HG03558 (cell line): ENCODE data around the gene UTRN.

Source experiments
- ATAC-seq: cut with Tn5 transposase; IDR thresholded peaks from one replicate; pipeline ENCODE4 v1.9.1; 2021; ENCODE audit warnings: moderate number of reproducible peaks; ENCODE audit not compliant: unreplicated experiment; ENCODE audit errors: extremely low read depth

Gene UTRN

GRCh38 chr6:144284783-144285547 lies at the start of gene UTRN:
UTRN (plus strand) TSS chr6:144285335; CDS start chr6:144291829, 6,494 bp downstream.
- no peak for ATAC-seq

GRCh38 chr6:144244688-144245087 lies 40.4 kb upstream of the UTRN start:
- no peak for ATAC-seq

- ATAC-seq: no peak
Observed at GRCh38 chr6:144246988-144247387, 38.1 kb upstream of the UTRN start.

GRCh38 chr6:144248003-144248402 lies 37.1 kb upstream of the UTRN start:
- ATAC-seq: no peak

- ATAC-seq: no peak
Observed at GRCh38 chr6:144248476-144249301, 36.4 kb upstream of the UTRN start.

- ATAC-seq: no peak
Observed at GRCh38 chr6:144250276-144250675, 34.9 kb upstream of the UTRN start.

- ATAC-seq: no peak
Observed at GRCh38 chr6:144252259-144252658, 32.9 kb upstream of the UTRN start.

GRCh38 chr6:144259986-144260385 lies 25.1 kb upstream of the UTRN start:
- no peak for ATAC-seq

GRCh38 chr6:144262470-144263369 lies 22.4 kb upstream of the UTRN start:
- no peak for ATAC-seq

- no peak for ATAC-seq
Observed at GRCh38 chr6:144263786-144264185, 21.3 kb upstream of the UTRN start.

- ATAC-seq: no peak
Observed at GRCh38 chr6:144264270-144265060, 20.7 kb upstream of the UTRN start.

GRCh38 chr6:144265061-144265357 lies 20.1 kb upstream of the UTRN start:
- no peak for ATAC-seq

- peak; percentile 46 for ATAC-seq
Observed at GRCh38 chr6:144265390-144265789, 19.7 kb upstream of the UTRN start.

GRCh38 chr6:144266091-144266649 lies 19.0 kb upstream of the UTRN start:
- no peak for ATAC-seq

- no peak for ATAC-seq
Observed at GRCh38 chr6:144268794-144269349, 16.3 kb upstream of the UTRN start.

GRCh38 chr6:144277174-144277573 lies 8.0 kb upstream of the UTRN start:
- ATAC-seq: no peak

- ATAC-seq: no peak
Observed at GRCh38 chr6:144277605-144278227, 7.4 kb upstream of the UTRN start.

- no peak for ATAC-seq
Observed at GRCh38 chr6:144278659-144279314, 6.3 kb upstream of the UTRN start.
